ENCODE measurements around the gene MBNL1. TPM values are rescaled to one million over a fixed set of nuclear protein-coding genes. Genes with fewer than 3 reads are reported as not detected.

Gene MBNL1
- total and polyA plus RNA-seq, 4 donors: 17.1 to 110 (median 62.3) TPM

- 81% methylated on average over 1 of the region's 1 CpG for WGBS
- DNase-seq (ENCODE audit: low spot score): no peak
- Histone ChIP-seq H3K27ac (ENCODE audit: low read depth in 1 of 2, low read length in 2 of 2) (no peak overlapping the region), H3K9ac (ENCODE audit: low read depth in 1 of 2, low read length in 2 of 2) (no peak overlapping the region), H3K9me3 (ENCODE audit: control insufficient read depth in 4 of 4, low read length in 3 of 4) (no peaks in the 10 kb centered on the region), H3K4me1 (ENCODE audit: control insufficient read depth in 4 of 4, insufficient read depth in 4 of 4, low read length in 3 of 4) (no peaks in the 10 kb centered on the region), H3K36me3 (ENCODE audit: control insufficient read depth in 4 of 4, insufficient read depth in 3 of 4, low read depth in 1 of 4, low read length in 3 of 4) (no peaks in the 10 kb centered on the region), H3K4me3 (ENCODE audit: low read depth in 1 of 3, low read length in 3 of 3) (no peak overlapping the region), H3K27me3 (ENCODE audit: control insufficient read depth in 4 of 4, insufficient read depth in 4 of 4, low read length in 3 of 4) (no peaks in the 10 kb centered on the region)
- TF ChIP-seq GABPA (IDR thresholded peaks at IDR 0.05 in 1 of 2, conservative IDR thresholded peaks at IDR 0.05 in 1 of 2): no peak
- no peak for TF ChIP-seq REST (IDR thresholded peaks at IDR 0.05)
- no peak for TF ChIP-seq NR2F2 (IDR thresholded peaks at IDR 0.05)
Measured at GRCh38 chr3:152488449-152488848, 219.7 kb downstream of the MBNL1 start.

GRCh38 chr3:152491922-152492321, 223.2 kb downstream of the MBNL1 start:
- Histone ChIP-seq H3K4me3 (ENCODE audit: low read depth in 1 of 3, low read length in 3 of 3) (no peak overlapping the region), H3K27ac (ENCODE audit: low read depth in 1 of 2, low read length in 2 of 2) (no peak overlapping the region), H3K9me3 (ENCODE audit: control insufficient read depth in 4 of 4, low read length in 3 of 4) (no peaks in the 10 kb centered on the region), H3K27me3 (ENCODE audit: control insufficient read depth in 4 of 4, insufficient read depth in 4 of 4, low read length in 3 of 4) (no peaks in the 10 kb centered on the region), H3K36me3 (ENCODE audit: control insufficient read depth in 4 of 4, insufficient read depth in 3 of 4, low read depth in 1 of 4, low read length in 3 of 4) (no peaks in the 10 kb centered on the region), H3K4me1 (ENCODE audit: control insufficient read depth in 4 of 4, insufficient read depth in 4 of 4, low read length in 3 of 4) (no peaks in the 10 kb centered on the region), H3K9ac (ENCODE audit: low read depth in 1 of 2, low read length in 2 of 2) (no peak overlapping the region)
- DNase-seq (ENCODE audit: low spot score): no peak
- WGBS: 92% methylated on average over 2 of the region's 2 CpGs
- TF ChIP-seq ATF3 (IDR thresholded peaks at IDR 0.05): no peak
- no peak for TF ChIP-seq GABPA (IDR thresholded peaks at IDR 0.05 in 1 of 2, conservative IDR thresholded peaks at IDR 0.05 in 1 of 2)
- TF ChIP-seq HNF4A (conservative IDR thresholded peaks at IDR 0.05): no peak
- no peak for TF ChIP-seq FOXA1 (IDR thresholded peaks at IDR 0.05)
- no peak for TF ChIP-seq NR2F2 (IDR thresholded peaks at IDR 0.05)
- TF ChIP-seq, protein P1, sequence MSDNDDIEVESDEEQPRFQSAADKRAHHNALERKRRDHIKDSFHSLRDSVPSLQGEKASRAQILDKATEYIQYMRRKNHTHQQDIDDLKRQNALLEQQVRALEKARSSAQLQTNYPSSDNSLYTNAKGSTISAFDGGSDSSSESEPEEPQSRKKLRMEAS (IDR thresholded peaks at IDR 0.05): no peak
- TF ChIP-seq ZBTB33 (IDR thresholded peaks at IDR 0.05): no peak
- TF ChIP-seq EGR1 (IDR thresholded peaks at IDR 0.05; ENCODE audit: low read depth in 2 of 2): no peak
- TF ChIP-seq RXRA (IDR thresholded peaks at IDR 0.05): no peak
- TF ChIP-seq SP1 (IDR thresholded peaks at IDR 0.05): no peak
- no peak for TF ChIP-seq RAD21 (IDR thresholded peaks at IDR 0.05)

GRCh38 chr3:152496286-152496685, 227.6 kb downstream of the MBNL1 start:
- WGBS: 93% methylated on average over 1 of the region's 1 CpG
- Histone ChIP-seq H3K4me3 (ENCODE audit: low read depth in 1 of 3, low read length in 3 of 3) (no peak overlapping the region), H3K4me1 (ENCODE audit: control insufficient read depth in 4 of 4, insufficient read depth in 4 of 4, low read length in 3 of 4) (no peaks in the 10 kb centered on the region), H3K36me3 (ENCODE audit: control insufficient read depth in 4 of 4, insufficient read depth in 3 of 4, low read depth in 1 of 4, low read length in 3 of 4) (no peaks in the 10 kb centered on the region), H3K27ac (ENCODE audit: low read depth in 1 of 2, low read length in 2 of 2) (no peak overlapping the region), H3K9ac (ENCODE audit: low read depth in 1 of 2, low read length in 2 of 2) (no peak overlapping the region), H3K27me3 (ENCODE audit: control insufficient read depth in 4 of 4, insufficient read depth in 4 of 4, low read length in 3 of 4) (no peaks in the 10 kb centered on the region), H3K9me3 (ENCODE audit: control insufficient read depth in 4 of 4, low read length in 3 of 4) (no peaks in the 10 kb centered on the region)
- no peak for DNase-seq (ENCODE audit: low spot score)
- no peak for TF ChIP-seq CTCF (IDR thresholded peaks at IDR 0.05; ENCODE audit: low read depth, low read length, missing input control)
- TF ChIP-seq RAD21 (IDR thresholded peaks at IDR 0.05): no peak
- no peak for TF ChIP-seq RXRA (IDR thresholded peaks at IDR 0.05)
- no peak for TF ChIP-seq ATF3 (IDR thresholded peaks at IDR 0.05)
- no peak for TF ChIP-seq YY1 (IDR thresholded peaks at IDR 0.05)

All from liver (tissue), 9 donors.